HepG2 (cell line): Measurements from ENCODE around the gene CSF1R.

Experiments
- CAMTA2 ChIP-seq: sonication (generic); formaldehyde crosslinking; IDR thresholded peaks from 2 replicates; pipeline ENCODE4 v1.4.0; 2020; ENCODE audit warnings: mild to moderate bottlenecking, missing genetic modification reagents, borderline replicate concordance
- KDM1A ChIP-seq: IDR thresholded peaks from 2 replicates; pipeline ENCODE4 v1.6.1; 2016; ENCODE audit warnings: missing compliant biosample characterization
- PATZ1 ChIP-seq: sonication (generic); formaldehyde crosslinking; IDR thresholded peaks from 2 replicates; pipeline ENCODE4 v1.4.0; 2020; ENCODE audit warnings: missing genetic modification reagents
- RNF2 ChIP-seq: fragments of 450-650 bp; conservative IDR thresholded peaks from 2 replicates; pipeline ENCODE4 v1.6.1; 2016; ENCODE audit warnings: low read depth
- SP1 ChIP-seq, 2 experiments: fragments of 450-650 bp in 1 of 2; sonication (generic) in 1 of 2; formaldehyde crosslinking in 1 of 2; IDR thresholded peaks; 2 replicates each; pipeline versions ENCODE4 v1.4.0 to v1.6.1; 2016 to 2020; ENCODE audit warnings: missing genetic modification reagents in 1 of 2

GRCh38 chr5:150057996-150058395, 28.4 kb downstream of the CSF1R start:
- TF ChIP-seq KDM1A (no peak), PATZ1 (CRISPR knock-in tag) (no peak), SP1 (IDR thresholded peaks at IDR 0.05) (no peak), SP1 (CRISPR knock-in tag; IDR thresholded peaks at IDR 0.05) (no peak), RNF2 (no peak), CAMTA2 (CRISPR knock-in tag) (no peak)
